GM11168 (cell line): ENCODE results near the gene TMEM107.

Source experiments
- in situ Hi-C: fragments of 300-500 bp; cut with MboI; formaldehyde crosslinking; loops from one replicate; pipeline ENCODE4 v1.12.0; 2022; ENCODE audit warnings: low sequenced_read_pairs; ENCODE audit not compliant: unreplicated experiment

Gene TMEM107

GRCh38 chr17:8151641-8152111 is 24.5 kb downstream of the TMEM107 start:
- in situ Hi-C loops = no loop called here

GRCh38 chr17:8151120-8151640 is 25.0 kb downstream of the TMEM107 start:
- in situ Hi-C loops = no loop called here

- in situ Hi-C loops = no loop called here
These were observed 25.7 kb downstream of the TMEM107 start for GRCh38 chr17:8150194-8151119.

GRCh38 chr17:8149419-8150193 is 26.6 kb downstream of the TMEM107 start:
- in situ Hi-C loops = no loop called here

- in situ Hi-C loops = no loop called here
These were observed 27.6 kb downstream of the TMEM107 start for GRCh38 chr17:8148560-8148959.

GRCh38 chr17:8147805-8148404 is 28.3 kb downstream of the TMEM107 start:
- in situ Hi-C loops = no loop called here

- in situ Hi-C loops = no loop called here
These were observed 28.9 kb downstream of the TMEM107 start for GRCh38 chr17:8147141-8147804.

GRCh38 chr17:8146381-8147140 is 29.6 kb downstream of the TMEM107 start:
- in situ Hi-C loops = no loop called here

GRCh38 chr17:8145811-8146210 is 30.4 kb downstream of the TMEM107 start:
- in situ Hi-C loops = no loop called here

GRCh38 chr17:8144401-8145231 is 31.6 kb downstream of the TMEM107 start:
- in situ Hi-C loops = no loop called here

GRCh38 chr17:8143581-8144400 is 32.4 kb downstream of the TMEM107 start:
- in situ Hi-C loops = no loop called here

GRCh38 chr17:8142887-8143580 is 33.1 kb downstream of the TMEM107 start:
- in situ Hi-C loops = no loop called here

GRCh38 chr17:8142158-8142886 is 33.9 kb downstream of the TMEM107 start:
- in situ Hi-C loops = no loop called here

- in situ Hi-C loops = no loop called here
These were observed 34.4 kb downstream of the TMEM107 start for GRCh38 chr17:8141741-8142140.

GRCh38 chr17:8141045-8141444 is 35.1 kb downstream of the TMEM107 start:
- in situ Hi-C loops = no loop called here
